ENCODE data around the gene CCZ1.
"Not testable (repeated sequence)": the region's sequence is repeated elsewhere in the genome, so short reads cannot be mapped to it uniquely, and the experiment has no call there.

DNA sequence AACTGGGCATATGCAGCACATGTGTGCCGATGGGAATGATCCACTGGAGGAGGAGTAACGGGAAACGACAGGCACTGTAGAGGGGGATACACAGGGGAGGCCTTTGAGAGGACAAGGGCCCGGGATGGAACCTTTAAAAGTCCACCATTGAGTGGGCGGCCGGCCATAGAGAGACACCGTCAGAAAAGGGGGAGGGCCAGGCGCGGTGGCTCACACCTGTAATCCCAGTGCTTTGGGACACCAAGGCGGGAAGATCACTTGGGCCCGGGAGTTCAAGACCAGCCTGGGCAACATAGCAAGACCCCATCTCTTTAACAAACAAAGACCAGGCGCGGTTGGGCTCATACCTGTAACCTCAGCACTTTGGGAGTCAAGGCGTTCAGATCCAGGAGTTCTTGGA lies 32.7 kb downstream of the CCZ1 start:
- TF ChIP-seq, protein P1, sequence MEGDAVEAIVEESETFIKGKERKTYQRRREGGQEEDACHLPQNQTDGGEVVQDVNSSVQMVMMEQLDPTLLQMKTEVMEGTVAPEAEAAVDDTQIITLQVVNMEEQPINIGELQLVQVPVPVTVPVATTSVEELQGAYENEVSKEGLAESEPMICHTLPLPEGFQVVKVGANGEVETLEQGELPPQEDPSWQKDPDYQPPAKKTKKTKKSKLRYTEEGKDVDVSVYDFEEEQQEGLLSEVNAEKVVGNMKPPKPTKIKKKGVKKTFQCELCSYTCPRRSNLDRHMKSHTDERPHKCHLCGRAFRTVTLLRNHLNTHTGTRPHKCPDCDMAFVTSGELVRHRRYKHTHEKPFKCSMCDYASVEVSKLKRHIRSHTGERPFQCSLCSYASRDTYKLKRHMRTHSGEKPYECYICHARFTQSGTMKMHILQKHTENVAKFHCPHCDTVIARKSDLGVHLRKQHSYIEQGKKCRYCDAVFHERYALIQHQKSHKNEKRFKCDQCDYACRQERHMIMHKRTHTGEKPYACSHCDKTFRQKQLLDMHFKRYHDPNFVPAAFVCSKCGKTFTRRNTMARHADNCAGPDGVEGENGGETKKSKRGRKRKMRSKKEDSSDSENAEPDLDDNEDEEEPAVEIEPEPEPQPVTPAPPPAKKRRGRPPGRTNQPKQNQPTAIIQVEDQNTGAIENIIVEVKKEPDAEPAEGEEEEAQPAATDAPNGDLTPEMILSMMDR (CRISPR knock-in tag; IDR thresholded peaks at IDR 0.05): not testable (repeated sequence)
- TF ChIP-seq, protein P2, sequence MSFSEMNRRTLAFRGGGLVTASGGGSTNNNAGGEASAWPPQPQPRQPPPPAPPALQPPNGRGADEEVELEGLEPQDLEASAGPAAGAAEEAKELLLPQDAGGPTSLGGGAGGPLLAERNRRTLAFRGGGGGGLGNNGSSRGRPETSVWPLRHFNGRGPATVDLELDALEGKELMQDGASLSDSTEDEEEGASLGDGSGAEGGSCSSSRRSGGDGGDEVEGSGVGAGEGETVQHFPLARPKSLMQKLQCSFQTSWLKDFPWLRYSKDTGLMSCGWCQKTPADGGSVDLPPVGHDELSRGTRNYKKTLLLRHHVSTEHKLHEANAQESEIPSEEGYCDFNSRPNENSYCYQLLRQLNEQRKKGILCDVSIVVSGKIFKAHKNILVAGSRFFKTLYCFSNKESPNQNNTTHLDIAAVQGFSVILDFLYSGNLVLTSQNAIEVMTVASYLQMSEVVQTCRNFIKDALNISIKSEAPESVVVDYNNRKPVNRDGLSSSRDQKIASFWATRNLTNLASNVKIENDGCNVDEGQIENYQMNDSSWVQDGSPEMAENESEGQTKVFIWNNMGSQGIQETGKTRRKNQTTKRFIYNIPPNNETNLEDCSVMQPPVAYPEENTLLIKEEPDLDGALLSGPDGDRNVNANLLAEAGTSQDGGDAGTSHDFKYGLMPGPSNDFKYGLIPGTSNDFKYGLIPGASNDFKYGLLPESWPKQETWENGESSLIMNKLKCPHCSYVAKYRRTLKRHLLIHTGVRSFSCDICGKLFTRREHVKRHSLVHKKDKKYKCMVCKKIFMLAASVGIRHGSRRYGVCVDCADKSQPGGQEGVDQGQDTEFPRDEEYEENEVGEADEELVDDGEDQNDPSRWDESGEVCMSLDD (CRISPR knock-in tag; IDR thresholded peaks at IDR 0.05; ENCODE audit: borderline replicate concordance): not testable (repeated sequence)
- TF ChIP-seq ZNF317 (CRISPR knock-in tag; IDR thresholded peaks at IDR 0.05); ZNF616 (CRISPR knock-in tag; IDR thresholded peaks at IDR 0.05; ENCODE audit: low read depth); TEAD2 (CRISPR knock-in tag; IDR thresholded peaks at IDR 0.05); PAF1 (CRISPR knock-in tag; IDR thresholded peaks at IDR 0.05); POLR2AphosphoS5 (IDR thresholded peaks at IDR 0.05; ENCODE audit: low read depth, low read length); FOXP1 (IDR thresholded peaks at IDR 0.05); FOXP1 (CRISPR knock-in tag; IDR thresholded peaks at IDR 0.05); SMAD9 (CRISPR knock-in tag; IDR thresholded peaks at IDR 0.05); RBM22 (optimal IDR thresholded peaks at IDR 0.05; ENCODE audit: low read length); POLR2A (IDR thresholded peaks at IDR 0.05; ENCODE audit: insufficient read depth in 1 of 2, low read depth in 2 of 2, low read length in 2 of 2): not testable (repeated sequence)
- TF ChIP-seq, protein P3, sequence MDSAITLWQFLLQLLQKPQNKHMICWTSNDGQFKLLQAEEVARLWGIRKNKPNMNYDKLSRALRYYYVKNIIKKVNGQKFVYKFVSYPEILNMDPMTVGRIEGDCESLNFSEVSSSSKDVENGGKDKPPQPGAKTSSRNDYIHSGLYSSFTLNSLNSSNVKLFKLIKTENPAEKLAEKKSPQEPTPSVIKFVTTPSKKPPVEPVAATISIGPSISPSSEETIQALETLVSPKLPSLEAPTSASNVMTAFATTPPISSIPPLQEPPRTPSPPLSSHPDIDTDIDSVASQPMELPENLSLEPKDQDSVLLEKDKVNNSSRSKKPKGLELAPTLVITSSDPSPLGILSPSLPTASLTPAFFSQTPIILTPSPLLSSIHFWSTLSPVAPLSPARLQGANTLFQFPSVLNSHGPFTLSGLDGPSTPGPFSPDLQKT (CRISPR knock-in tag; IDR thresholded peaks at IDR 0.05; ENCODE audit: borderline replicate concordance): not testable (repeated sequence)
- TF ChIP-seq, protein P4, sequence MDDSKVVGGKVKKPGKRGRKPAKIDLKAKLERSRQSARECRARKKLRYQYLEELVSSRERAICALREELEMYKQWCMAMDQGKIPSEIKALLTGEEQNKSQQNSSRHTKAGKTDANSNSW (CRISPR knock-in tag; IDR thresholded peaks at IDR 0.05; ENCODE audit: borderline replicate concordance): not testable (repeated sequence)
- TF ChIP-seq, protein P5, sequence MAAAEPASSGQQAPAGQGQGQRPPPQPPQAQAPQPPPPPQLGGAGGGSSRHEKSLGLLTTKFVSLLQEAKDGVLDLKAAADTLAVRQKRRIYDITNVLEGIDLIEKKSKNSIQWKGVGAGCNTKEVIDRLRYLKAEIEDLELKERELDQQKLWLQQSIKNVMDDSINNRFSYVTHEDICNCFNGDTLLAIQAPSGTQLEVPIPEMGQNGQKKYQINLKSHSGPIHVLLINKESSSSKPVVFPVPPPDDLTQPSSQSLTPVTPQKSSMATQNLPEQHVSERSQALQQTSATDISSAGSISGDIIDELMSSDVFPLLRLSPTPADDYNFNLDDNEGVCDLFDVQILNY (CRISPR knock-in tag; conservative IDR thresholded peaks at IDR 0.05): not testable (repeated sequence)
